Brain microvascular endothelial cell (primary cell): ENCODE measurements around the gene ARID3B.

Experiments used
- DNase-seq: peaks from one replicate; pipeline ENCODE4 v3.0.0-alpha.2; 2020
- H3K27ac ChIP-seq: fragments of 250-450 bp; sonication (Bioruptor Pico); 2 replicates; pipeline ENCODE4 v1.5.1; 2020; ENCODE audit warnings: mild to moderate bottlenecking, moderate library complexity
- H3K27me3 ChIP-seq: fragments of 250-450 bp; sonication (Bioruptor Pico); replicated peaks from 2 replicates; pipeline ENCODE4 v1.5.1; 2020; ENCODE audit warnings: mild to moderate bottlenecking
- H3K36me3 ChIP-seq: fragments of 250-450 bp; sonication (Bioruptor Pico); replicated peaks from 2 replicates; pipeline ENCODE4 v1.5.1; 2020; ENCODE audit warnings: mild to moderate bottlenecking
- H3K4me3 ChIP-seq: 2 replicates; pipeline ENCODE4 v1.5.1; 2011; ENCODE audit warnings: low read depth, mild to moderate bottlenecking, control low read depth, low read length, moderate library complexity
- in situ Hi-C: cut with HindIII; loops from 2 replicates; pipeline ENCODE4 v1.10.0; 2017; ENCODE audit warnings: low sequenced_read_pairs, low pct_ligation_motif_present
- TF ChIP-seq, protein P1 (sequence below): IDR thresholded peaks from 2 replicates; pipeline ENCODE4 v1.5.1; 2011; ENCODE audit warnings: low read depth, mild to moderate bottlenecking, moderate library complexity, low read length, control low read depth, inconsistent platforms; ENCODE audit errors: missing control alignments

ARID3B gene

DNA sequence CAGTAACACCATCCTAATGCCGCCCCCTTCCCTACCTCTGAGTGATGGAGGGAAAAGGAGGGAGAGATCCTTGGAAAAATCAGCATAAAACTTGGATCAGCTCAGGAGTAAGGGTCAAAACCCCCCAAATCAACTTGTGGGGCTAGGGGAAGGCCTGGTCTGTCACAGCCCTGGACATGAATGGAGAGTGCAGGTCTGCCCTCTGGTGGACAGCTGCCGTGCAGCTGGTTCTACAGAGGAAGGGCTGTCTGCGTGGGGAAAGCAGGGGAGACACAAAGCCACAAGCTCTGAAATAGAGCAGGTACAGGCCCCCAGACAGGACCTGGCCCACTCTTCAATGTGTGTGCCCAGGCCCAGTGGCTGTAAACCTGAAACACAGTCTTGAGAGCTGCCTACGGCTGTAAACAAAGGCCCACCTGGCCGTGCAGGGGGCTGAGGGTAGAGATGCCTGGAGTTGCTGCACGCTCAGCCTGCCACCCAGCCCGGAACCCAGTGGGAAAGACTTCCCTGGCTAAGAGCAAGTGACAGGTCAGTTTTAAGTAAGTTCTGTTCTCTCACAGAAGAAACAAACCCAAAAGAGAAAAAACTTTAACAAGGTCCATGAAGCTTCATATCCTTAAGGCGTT lies 91.0 kb downstream of the ARID3B start:
- Histone ChIP-seq H3K4me3 (no peak overlapping the region), H3K27me3 (no peaks in the 10 kb centered on the region), H3K27ac (no peak overlapping the region), H3K36me3 (peaks cover 66% of the 10 kb centered on the region)
- TF ChIP-seq, protein P1, sequence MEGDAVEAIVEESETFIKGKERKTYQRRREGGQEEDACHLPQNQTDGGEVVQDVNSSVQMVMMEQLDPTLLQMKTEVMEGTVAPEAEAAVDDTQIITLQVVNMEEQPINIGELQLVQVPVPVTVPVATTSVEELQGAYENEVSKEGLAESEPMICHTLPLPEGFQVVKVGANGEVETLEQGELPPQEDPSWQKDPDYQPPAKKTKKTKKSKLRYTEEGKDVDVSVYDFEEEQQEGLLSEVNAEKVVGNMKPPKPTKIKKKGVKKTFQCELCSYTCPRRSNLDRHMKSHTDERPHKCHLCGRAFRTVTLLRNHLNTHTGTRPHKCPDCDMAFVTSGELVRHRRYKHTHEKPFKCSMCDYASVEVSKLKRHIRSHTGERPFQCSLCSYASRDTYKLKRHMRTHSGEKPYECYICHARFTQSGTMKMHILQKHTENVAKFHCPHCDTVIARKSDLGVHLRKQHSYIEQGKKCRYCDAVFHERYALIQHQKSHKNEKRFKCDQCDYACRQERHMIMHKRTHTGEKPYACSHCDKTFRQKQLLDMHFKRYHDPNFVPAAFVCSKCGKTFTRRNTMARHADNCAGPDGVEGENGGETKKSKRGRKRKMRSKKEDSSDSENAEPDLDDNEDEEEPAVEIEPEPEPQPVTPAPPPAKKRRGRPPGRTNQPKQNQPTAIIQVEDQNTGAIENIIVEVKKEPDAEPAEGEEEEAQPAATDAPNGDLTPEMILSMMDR = peak; percentile 97
- in situ Hi-C loops = loop anchor here (5.0 kb wide), 1 partner anchor 135 kb away; no protein-coding TSS in a partner anchor
- DNase-seq = peak; percentile 41

DNA sequence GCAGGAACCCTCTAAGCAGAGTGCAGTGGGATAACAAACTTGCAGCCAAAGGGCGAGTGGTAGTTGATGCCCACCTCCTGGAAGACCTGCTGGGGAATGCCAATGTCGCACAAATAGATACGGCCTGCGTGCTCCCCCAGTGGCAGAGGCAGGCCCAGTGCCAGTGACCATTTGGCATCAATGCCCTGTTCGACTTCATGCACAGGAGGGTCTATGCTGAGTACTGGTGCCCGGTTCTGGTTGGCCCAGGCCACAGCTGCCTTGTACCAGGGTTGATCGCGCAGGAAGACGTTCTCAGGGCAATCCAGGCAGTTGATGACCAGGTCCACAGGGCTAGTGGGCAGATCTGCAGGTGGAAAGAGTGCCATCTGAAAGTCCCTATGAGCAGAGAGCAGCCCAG lies 91.6 kb downstream of the ARID3B start:
- no peak for DNase-seq
- Histone ChIP-seq H3K36me3 (peaks cover 60% of the 10 kb centered on the region), H3K27me3 (no peaks in the 10 kb centered on the region), H3K27ac (no peak overlapping the region), H3K4me3 (no peak overlapping the region)
- TF ChIP-seq, protein P1 = no peak
- in situ Hi-C loops = loop anchor here (5.0 kb wide), 1 partner anchor 135 kb away; no protein-coding TSS in a partner anchor

DNA sequence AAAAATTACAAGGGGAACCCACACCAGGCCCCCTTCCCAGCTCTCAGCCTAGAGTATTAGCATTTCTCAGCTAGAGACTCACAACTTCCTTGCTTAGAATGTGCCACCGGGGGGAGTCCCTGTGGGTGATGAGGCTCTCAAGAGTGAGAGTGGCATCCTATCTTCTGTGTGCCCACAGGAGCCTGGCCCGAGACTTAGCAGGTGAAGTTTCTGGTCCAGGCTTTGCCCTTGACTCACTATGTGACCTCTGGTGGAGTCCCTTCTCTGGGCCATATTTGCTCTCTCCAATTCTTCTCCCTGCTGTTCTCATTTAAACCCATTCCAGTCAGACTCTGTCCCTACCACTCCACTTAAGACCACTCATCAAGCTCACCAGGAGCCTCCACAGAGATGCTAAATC lies 92.8 kb downstream of the ARID3B start:
- DNase-seq = no peak
- in situ Hi-C loops = loop anchor here (5.0 kb wide), 1 partner anchor 134 kb away; no protein-coding TSS in a partner anchor
- H3K27ac ChIP-seq = no peak overlapping the region
- TF ChIP-seq, protein P1 = no peak
- peaks cover 48% of the 10 kb centered on the region for H3K36me3 ChIP-seq
- no peak overlapping the region for H3K4me3 ChIP-seq
- no peaks in the 10 kb centered on the region for H3K27me3 ChIP-seq

DNA sequence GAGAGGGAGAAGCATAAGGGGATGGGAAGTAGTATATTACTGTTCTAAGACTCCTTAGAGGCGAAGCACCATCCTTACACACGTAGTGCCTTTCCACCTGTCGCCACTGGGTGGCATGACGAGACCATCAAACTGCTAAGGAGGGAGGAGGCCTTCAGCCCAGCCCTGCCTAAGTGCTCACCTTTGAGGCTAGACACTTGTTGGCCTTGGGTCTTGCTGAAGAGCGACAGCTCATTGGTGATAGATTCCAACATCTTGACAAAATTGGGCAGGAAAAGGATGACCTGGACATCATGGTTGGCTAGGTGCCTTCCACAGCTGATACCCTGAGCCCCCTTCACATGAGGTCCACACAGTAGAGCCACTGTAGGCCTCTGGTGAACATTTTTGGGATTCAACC lies 94.2 kb downstream of the ARID3B start:
- TF ChIP-seq, protein P1 = peak; percentile 92
- Histone ChIP-seq H3K4me3 (no peak overlapping the region), H3K27ac (no peak overlapping the region), H3K27me3 (no peaks in the 10 kb centered on the region), H3K36me3 (peaks cover 39% of the 10 kb centered on the region)
- in situ Hi-C loops = no loop called here
- peak; percentile 44 for DNase-seq

DNA sequence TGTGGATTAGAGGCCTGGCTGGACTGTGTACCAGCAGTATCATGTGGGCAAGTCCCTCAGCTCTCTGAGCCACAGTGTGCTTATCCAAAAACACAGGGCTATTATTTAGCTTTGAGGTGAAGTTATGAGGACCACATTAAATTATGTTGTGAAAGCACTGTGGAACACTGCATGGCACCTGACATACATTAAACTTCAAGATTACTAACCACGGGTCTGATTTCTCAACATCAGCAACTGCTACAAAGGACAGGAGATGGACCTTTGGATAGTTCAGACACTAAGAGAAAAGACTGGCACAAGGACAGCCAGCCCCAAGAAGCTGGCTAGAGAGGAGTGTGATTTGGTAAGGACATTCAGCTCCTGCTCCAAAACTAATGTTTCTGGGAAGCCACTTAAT lies 96.0 kb downstream of the ARID3B start:
- Histone ChIP-seq H3K36me3 (peaks cover 27% of the 10 kb centered on the region), H3K4me3 (no peak overlapping the region), H3K27me3 (no peaks in the 10 kb centered on the region), H3K27ac (no peak overlapping the region)
- no peak for DNase-seq
- in situ Hi-C loops = no loop called here
- TF ChIP-seq, protein P1 = no peak

DNA sequence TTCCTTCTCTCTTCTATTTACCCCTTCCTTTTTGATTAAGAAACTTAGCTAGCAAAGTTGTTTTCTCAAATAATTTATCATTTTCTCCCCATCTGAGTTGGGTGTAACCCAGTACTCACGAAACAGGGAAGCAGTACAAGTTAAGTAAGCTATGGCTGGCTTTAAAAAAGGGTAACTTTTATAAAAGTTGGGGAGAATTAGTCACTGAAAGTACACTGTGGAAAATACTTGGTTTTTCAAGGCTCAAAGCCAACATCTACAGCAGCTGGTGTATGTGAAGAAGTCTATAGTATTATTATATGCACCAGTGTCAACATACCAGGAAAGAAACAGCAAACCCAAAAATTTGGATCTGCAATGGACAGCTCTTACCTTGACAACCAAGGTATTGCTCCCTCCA lies 100.1 kb downstream of the ARID3B start:
- no peak for DNase-seq
- H3K27me3 ChIP-seq = no peaks in the 10 kb centered on the region
- in situ Hi-C loops = no loop called here
- H3K27ac ChIP-seq = no peak overlapping the region
- peaks cover 3% of the 10 kb centered on the region for H3K36me3 ChIP-seq
- H3K4me3 ChIP-seq = no peak overlapping the region
- TF ChIP-seq, protein P1 = no peak
